GF-D8 (cell line): ENCODE data around the gene SYT5.

ENCODE experiments used
- DNase-seq: peaks from one replicate; lab custom pipeline; 2025; lab: John Stamatoyannopoulos, UW

Gene SYT5

GRCh38 chr19:55146705-55147273, 33.3 kb downstream of the SYT5 start:
- DNase-seq: no peak

- DNase-seq: no peak
Observed at GRCh38 chr19:55146078-55146704, 33.9 kb downstream of the SYT5 start.

GRCh38 chr19:55145232-55145631, 34.9 kb downstream of the SYT5 start:
- no peak for DNase-seq

GRCh38 chr19:55141696-55142095, 38.4 kb downstream of the SYT5 start:
- DNase-seq: no peak

GRCh38 chr19:55137915-55138314, 42.2 kb downstream of the SYT5 start:
- DNase-seq: no peak

GRCh38 chr19:55136399-55137102, 43.5 kb downstream of the SYT5 start:
- no peak for DNase-seq

- DNase-seq: no peak
Observed at GRCh38 chr19:55134736-55135135, 45.4 kb downstream of the SYT5 start.

- no peak for DNase-seq
Observed at GRCh38 chr19:55133639-55134444, 46.2 kb downstream of the SYT5 start.

- no peak for DNase-seq
Observed at GRCh38 chr19:55132453-55133129, 47.5 kb downstream of the SYT5 start.

GRCh38 chr19:55131421-55131820, 48.7 kb downstream of the SYT5 start:
- no peak for DNase-seq
